PC-3 (cell line): ENCODE measurements around the gene NBAS.

Experiments
- EZH2 ChIP-seq: fragments of 300-600 bp; sonication (generic); IDR thresholded peaks from one replicate; pipeline ENCODE4 v1.6.1; 2017; ENCODE audit warnings: antibody characterized with exemption, mild to moderate bottlenecking, low read length; ENCODE audit not compliant: unreplicated experiment
- EZH2phosphoT487 ChIP-seq: fragments of 300-600 bp; sonication (generic); IDR thresholded peaks from 2 replicates; pipeline ENCODE4 v1.6.1; 2018; ENCODE audit warnings: mild to moderate bottlenecking, antibody characterized with exemption, low read length, borderline replicate concordance
- TF ChIP-seq, protein P1 (sequence below): fragments of 300-600 bp; sonication (generic); conservative IDR thresholded peaks from 2 replicates; pipeline ENCODE4 v1.5.1; 2017; ENCODE audit warnings: antibody characterized with exemption, low read depth, mild to moderate bottlenecking, low read length

DNA sequence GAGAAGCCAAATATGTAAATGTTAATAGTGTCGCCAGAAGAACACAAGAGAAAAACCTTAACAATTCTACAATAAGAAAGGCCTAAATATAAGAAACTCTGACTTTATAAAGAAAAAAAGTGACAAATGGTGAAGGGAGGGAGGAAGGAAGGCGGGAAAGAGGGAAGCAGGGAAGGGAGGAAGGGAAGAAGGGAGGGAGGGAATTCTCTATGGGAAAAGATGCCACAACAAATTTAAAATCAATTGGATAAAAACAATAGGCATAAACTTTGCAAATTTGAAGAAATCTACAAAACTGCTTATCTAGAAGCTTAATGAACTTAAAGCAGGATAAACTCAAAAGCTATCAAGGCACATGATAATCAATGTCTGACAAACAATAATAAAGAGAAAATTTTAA lies 16.9 kb downstream of the NBAS start:
- TF ChIP-seq, protein P1, sequence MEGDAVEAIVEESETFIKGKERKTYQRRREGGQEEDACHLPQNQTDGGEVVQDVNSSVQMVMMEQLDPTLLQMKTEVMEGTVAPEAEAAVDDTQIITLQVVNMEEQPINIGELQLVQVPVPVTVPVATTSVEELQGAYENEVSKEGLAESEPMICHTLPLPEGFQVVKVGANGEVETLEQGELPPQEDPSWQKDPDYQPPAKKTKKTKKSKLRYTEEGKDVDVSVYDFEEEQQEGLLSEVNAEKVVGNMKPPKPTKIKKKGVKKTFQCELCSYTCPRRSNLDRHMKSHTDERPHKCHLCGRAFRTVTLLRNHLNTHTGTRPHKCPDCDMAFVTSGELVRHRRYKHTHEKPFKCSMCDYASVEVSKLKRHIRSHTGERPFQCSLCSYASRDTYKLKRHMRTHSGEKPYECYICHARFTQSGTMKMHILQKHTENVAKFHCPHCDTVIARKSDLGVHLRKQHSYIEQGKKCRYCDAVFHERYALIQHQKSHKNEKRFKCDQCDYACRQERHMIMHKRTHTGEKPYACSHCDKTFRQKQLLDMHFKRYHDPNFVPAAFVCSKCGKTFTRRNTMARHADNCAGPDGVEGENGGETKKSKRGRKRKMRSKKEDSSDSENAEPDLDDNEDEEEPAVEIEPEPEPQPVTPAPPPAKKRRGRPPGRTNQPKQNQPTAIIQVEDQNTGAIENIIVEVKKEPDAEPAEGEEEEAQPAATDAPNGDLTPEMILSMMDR, result no peak
- TF ChIP-seq EZH2phosphoT487, result no peak
- no peak for TF ChIP-seq EZH2
